Heart left ventricle (tissue), 16 donors: Measurements from ENCODE around the gene ADAMTS4. TPM values are rescaled to one million over a fixed set of nuclear protein-coding genes. Genes with fewer than 3 reads are reported as not detected.

ENCODE experiments used
- ATAC-seq, 4 donors: fragments of 200-7000 bp; cut with Tn5 transposase; one replicate each; pipeline ENCODE4 v1.9.1; 2020 to 2022; ENCODE audit warnings: moderate library complexity in 4 of 4, mild to moderate bottlenecking in 3 of 4, moderate number of reproducible peaks in 1 of 4
- DNase-seq, 5 donors: peaks; one replicate each; pipeline ENCODE4 v3.0.0-alpha.2; 2020
- H3K27ac ChIP-seq, 12 donors: fragments of 200-600 bp; sonication (generic) in 4 of 12; one replicate each; pipeline versions ENCODE4 v1.5.0 to v1.8.0; 2016 to 2022; ENCODE audit warnings: mild to moderate bottlenecking in 2 of 12
- H3K27me3 ChIP-seq, 9 donors: fragments of 200-600 bp; sonication (generic) in 2 of 9; one replicate each; pipeline versions ENCODE4 v1.5.1 to v1.8.0; 2016 to 2022; ENCODE audit warnings: mild to moderate bottlenecking in 3 of 9
- H3K36me3 ChIP-seq, 9 donors: fragments of 200-600 bp; sonication (generic) in 2 of 9; one replicate each; pipeline versions ENCODE4 v1.5.0 to v1.8.0; 2018 to 2022; ENCODE audit warnings: mild to moderate bottlenecking in 2 of 9
- H3K4me1 ChIP-seq, 12 donors: fragments of 200-600 bp; sonication (generic) in 4 of 12; one replicate each; pipeline versions ENCODE4 v1.5.0 to v1.8.0; 2016 to 2022; ENCODE audit warnings: mild to moderate bottlenecking in 3 of 12
- H3K4me3 ChIP-seq, 12 donors: fragments of 200-600 bp; sonication (generic) in 4 of 12; one replicate each; pipeline versions ENCODE4 v1.5.0 to v1.8.0; 2017 to 2022; ENCODE audit warnings: mild to moderate bottlenecking in 9 of 12, moderate library complexity in 4 of 12
- H3K9me3 ChIP-seq, 12 donors: fragments of 200-600 bp; sonication (generic) in 4 of 12; one replicate each; pipeline versions ENCODE4 v1.5.0 to v1.8.0; 2016 to 2022; ENCODE audit warnings: mild to moderate bottlenecking in 1 of 12
- POLR2A ChIP-seq, 2 donors: fragments of 450-650 bp; IDR thresholded peaks; one replicate each; pipeline ENCODE4 v1.6.1; 2017; ENCODE audit warnings: antibody characterized with exemption in 2 of 2, mild to moderate bottlenecking in 2 of 2, moderate library complexity in 2 of 2
- WGBS, 4 donors: extraction: QIAGEN DNeasy Blood & Tissue Kit in 2 of 4; methylation state at CpG; one replicate each; pipeline versions ENCODE4 v1.1.5 to v1.1.7; 2013 to 2018; 5-methylcytosine and 5-hydroxymethylcytosine counted together
- intact Hi-C, 10 donors: fragments of 100-400 bp; cut with DNase I; formaldehyde crosslinking; loops; one replicate each; pipeline versions ENCODE4 v1.11.1 to v1.14.2; 2022
- polyA plus RNA-seq, 2 donors: library from polyadenylated mRNA; stranded (reverse); fragments of 200-250 nt; gene quantifications; one replicate each; pipeline ENCODE4 v1.2.3, GENCODE V29; 2013
- total RNA-seq, 9 donors: library from RNA; depleted of rRNA in 2 of 9; stranded (reverse); fragments of >200 nt in 2 of 9; fragmentation: NEBNext Ultra II Directional in 3 of 9; extraction: Animal tissue kit (Norgen Biotek cat#: 25700) in 3 of 9; gene quantifications; one replicate each; pipeline versions ENCODE4 v1.1.0 to v1.2.4, GENCODE V29; 2016 to 2023
- TF ChIP-seq, protein P1 (sequence below), 12 donors: fragments of 200-600 bp; sonication (generic) in 4 of 12; IDR thresholded peaks; one replicate each; pipeline versions ENCODE4 v1.5.0 to v1.8.0; 2018 to 2022; ENCODE audit warnings: antibody characterized with exemption in 12 of 12, mild to moderate bottlenecking in 5 of 12
- donor health status: ischemic (EF 13 %, LVEDD 7.1; RV severe dilation, severe dysfunction).
- donor health status: healthy with polysubstance abuse.
- donor health status: DM: no; HTN: yes; CAD: no.
- donor health status: DM: no; HTN: no; CAD: no.
- donor health status: ischemic (EF 25% LVEDD 6.9; RV normal size, moderate dysfunction).
- donor health status: ischemic (EF 25% LVEDD 5.7; RV mildly dilated, moderate dysfunction).
- donor health status: healthy.
- donor health status: DM: yes; HTN: yes; CAD: no.
- donor health status: ischemic (EF 35%, LVEDD 5.7; RV mildly dilated, moderate dysfunction).
- donor health status: nonischemic (EF 11% LVEDD 7.7; RV severe dilation, severe dysfunction).
- donor health status: DM: yes; HTN: yes; CAD: no.
- donor health status: PGD.
- donor health status: ischemic (EF 29% LVEDD 5.4; RV normal size, mild dysfunction).
- donor health status: nonischemic (EF 23%, LVEDD 6.1; RV moderate dilation, normal function).

Gene ADAMTS4
- total and polyA plus RNA-seq, 11 donors = 1.6 to 65.2 (median 6.1) TPM

DNA sequence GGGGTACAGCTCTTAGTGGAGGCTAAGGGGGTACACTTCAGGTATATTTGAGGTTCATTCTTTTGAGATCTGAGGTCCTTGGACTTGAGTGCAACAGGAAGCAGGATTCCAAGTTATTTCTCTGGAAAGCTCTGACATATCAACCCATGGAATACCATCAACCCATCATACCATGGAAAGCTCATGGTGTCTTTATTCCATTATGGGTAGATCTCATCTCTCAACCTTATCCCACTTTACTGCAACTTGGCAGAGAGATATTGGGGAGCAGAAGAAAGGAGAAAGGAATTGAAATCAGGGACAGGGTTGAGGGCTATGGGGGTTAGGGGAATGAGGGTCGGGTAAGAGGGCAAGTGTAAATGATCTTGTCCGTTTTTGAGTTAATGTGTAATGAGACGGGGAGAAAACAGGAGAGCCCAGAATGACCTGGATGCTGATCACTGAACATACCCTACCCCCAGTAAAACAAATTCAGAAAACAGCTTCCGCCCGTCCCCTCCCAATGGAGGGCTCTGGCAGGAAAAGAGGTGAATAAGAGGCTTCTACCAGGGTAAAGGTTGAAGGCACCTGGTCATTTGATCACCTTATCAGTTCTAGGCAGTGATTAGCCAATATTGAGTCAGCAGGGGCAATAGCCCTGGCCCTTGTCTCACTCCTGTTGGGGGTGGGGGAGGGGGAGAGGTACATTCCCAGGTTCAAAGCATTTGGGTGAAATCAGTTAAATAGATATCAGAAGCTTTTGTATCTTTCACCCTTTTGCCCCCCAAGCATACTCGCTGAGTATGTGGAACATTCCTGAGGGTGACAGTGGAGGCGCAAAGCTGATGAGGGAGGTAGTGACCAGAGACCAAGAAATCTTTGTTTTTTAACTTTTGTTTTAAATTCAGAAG, 25.2 kb upstream of the ADAMTS4 start:
- Histone ChIP-seq H3K27me3 (no peaks in the 10 kb centered on the region), H3K36me3 (peaks cover 0 to 20% (median 12%) of the 10 kb centered on the region in 9 donors), H3K27ac (no peak overlapping the region), H3K4me1 (peaks cover 0 to 32% (median 18%) of the 10 kb centered on the region in 12 donors), H3K9me3 (no peaks in the 10 kb centered on the region), H3K4me3 (no peak overlapping the region)
- no peak for DNase-seq
- intact Hi-C loops = loop anchor here in 4 of 10 donors (1.0 to 10.0 kb wide), 6 partner anchors 13 to 91 kb away; partner anchors contain the start of genes NDUFS2 (in 2 of the 4) and SDHC (in 1 of the 4)
- TF ChIP-seq, protein P1, sequence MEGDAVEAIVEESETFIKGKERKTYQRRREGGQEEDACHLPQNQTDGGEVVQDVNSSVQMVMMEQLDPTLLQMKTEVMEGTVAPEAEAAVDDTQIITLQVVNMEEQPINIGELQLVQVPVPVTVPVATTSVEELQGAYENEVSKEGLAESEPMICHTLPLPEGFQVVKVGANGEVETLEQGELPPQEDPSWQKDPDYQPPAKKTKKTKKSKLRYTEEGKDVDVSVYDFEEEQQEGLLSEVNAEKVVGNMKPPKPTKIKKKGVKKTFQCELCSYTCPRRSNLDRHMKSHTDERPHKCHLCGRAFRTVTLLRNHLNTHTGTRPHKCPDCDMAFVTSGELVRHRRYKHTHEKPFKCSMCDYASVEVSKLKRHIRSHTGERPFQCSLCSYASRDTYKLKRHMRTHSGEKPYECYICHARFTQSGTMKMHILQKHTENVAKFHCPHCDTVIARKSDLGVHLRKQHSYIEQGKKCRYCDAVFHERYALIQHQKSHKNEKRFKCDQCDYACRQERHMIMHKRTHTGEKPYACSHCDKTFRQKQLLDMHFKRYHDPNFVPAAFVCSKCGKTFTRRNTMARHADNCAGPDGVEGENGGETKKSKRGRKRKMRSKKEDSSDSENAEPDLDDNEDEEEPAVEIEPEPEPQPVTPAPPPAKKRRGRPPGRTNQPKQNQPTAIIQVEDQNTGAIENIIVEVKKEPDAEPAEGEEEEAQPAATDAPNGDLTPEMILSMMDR (IDR thresholded peaks at IDR 0.05) = no peak
- no peak for TF ChIP-seq POLR2A (IDR thresholded peaks at IDR 0.05)
- WGBS, 4 donors = 90 to 95% (median 93%) methylated on average over 7 of the region's 7 CpGs
- ATAC-seq = no peak

- DNase-seq = no peak
- TF ChIP-seq, protein P1 (IDR thresholded peaks at IDR 0.05) = no peak
- no peak for TF ChIP-seq POLR2A (IDR thresholded peaks at IDR 0.05)
- Histone ChIP-seq H3K4me1 (peaks cover 0 to 32% (median 14%) of the 10 kb centered on the region in 12 donors), H3K27ac (no peak overlapping the region), H3K9me3 (no peaks in the 10 kb centered on the region), H3K27me3 (no peaks in the 10 kb centered on the region), H3K4me3 (no peak overlapping the region), H3K36me3 (peaks cover 0 to 22% (median 0%) of the 10 kb centered on the region in 9 donors)
- no peak for ATAC-seq
- intact Hi-C loops = loop anchor here in 1 of 10 donors (10.0 kb wide), 1 partner anchor 92 kb away; the partner anchor contains the start of gene SDHC
- 73 to 82% (median 75%) methylated on average over 6 of the region's 6 CpGs for WGBS, 4 donors
Measured at GRCh38 chr1:161222175-161223019, 23.5 kb upstream of the ADAMTS4 start.

DNA sequence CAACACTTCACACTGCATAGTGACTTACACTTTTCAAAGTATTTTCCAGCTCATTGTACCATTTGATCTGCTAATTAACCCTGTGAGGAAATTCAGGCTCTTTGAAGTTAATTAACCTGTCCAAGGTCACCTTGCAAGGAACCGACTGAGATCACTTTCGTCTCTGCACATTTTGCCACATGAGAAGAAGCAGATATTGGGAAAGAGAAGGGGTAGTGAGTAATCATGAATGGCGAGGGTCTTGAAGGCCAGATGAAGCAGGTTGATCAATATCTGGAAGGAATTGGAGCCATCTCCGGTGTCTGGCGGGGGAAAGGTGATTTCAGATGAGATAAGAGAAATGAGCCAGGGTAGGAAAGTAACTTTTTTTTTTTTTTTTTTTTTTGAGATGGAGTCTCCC, 21.1 kb upstream of the ADAMTS4 start:
- Histone ChIP-seq H3K27ac (no peak overlapping the region), H3K27me3 (no peaks in the 10 kb centered on the region), H3K36me3 (peaks cover 0 to 22% (median under 1%) of the 10 kb centered on the region in 9 donors), H3K9me3 (no peaks in the 10 kb centered on the region), H3K4me1 (peaks cover 0 to 24% (median 1%) of the 10 kb centered on the region in 12 donors), H3K4me3 (no peak overlapping the region)
- TF ChIP-seq, protein P1 (IDR thresholded peaks at IDR 0.05) = no peak
- no peak for TF ChIP-seq POLR2A (IDR thresholded peaks at IDR 0.05)
- 83 to 92% (median 87%) methylated on average over 5 of the region's 5 CpGs for WGBS, 4 donors
- intact Hi-C loops = loop anchor here in 1 of 10 donors (10.0 kb wide), 1 partner anchor 95 kb away; the partner anchor contains the start of gene SDHC
- no peak for DNase-seq
- ATAC-seq = no peak
